HepG2 (cell line): ENCODE results near the gene SLC4A9. TPM values are rescaled to one million over a fixed set of nuclear protein-coding genes. Genes with fewer than 3 reads are reported as not detected.

Experiments used
- ATAC-seq: fragments of 200-7000 bp; cut with Tn5 transposase; 3 replicates; pipeline ENCODE4 v1.9.1; 2020; ENCODE audit warnings: mild to moderate bottlenecking, moderate library complexity
- BruUV-seq: library from RNA; stranded (reverse); fragments of 400-500 nt; replicated peaks from 2 replicates; lab custom pipeline; 2021; lab: Mats Ljungman, UMichigan
- CTCF ChIA-PET: fragments of 300-600 bp; formaldehyde crosslinking; extraction: SDS; loops from one replicate; lab custom pipeline; 2021; ENCODE audit warnings: low total read pairs, inconsistent platforms, low intra/inter-chr PET ratio; lab: Yijun Ruan, JAX
- POLR2A ChIA-PET: fragments of 350-600 bp; sonication (Branson Sonifier 250); formaldehyde crosslinking; loops from one replicate; lab custom pipeline; 2020; ENCODE audit warnings: antibody characterized with exemption, inconsistent platforms; lab: Yijun Ruan, JAX
- DNase-seq: peaks from one replicate; pipeline ENCODE4 v3.0.0-alpha.2; 2015; ENCODE audit warnings: low spot score
- FAIRE-seq: peaks from 3 replicates; lab custom pipeline; 2011; peaks lifted over from hg19 to GRCh38; lab: Jason Lieb, UNC
- H2AFZ ChIP-seq: one replicate; pipeline ENCODE4 v1.6.1; 2011; ENCODE audit warnings: low read length, inconsistent platforms
- H3K27ac ChIP-seq: fragments of 300-600 bp; 3 replicates; pipeline ENCODE4 v1.8.0; 2011; ENCODE audit warnings: mixed run types, mild to moderate bottlenecking, mixed read lengths, low read length, inconsistent platforms; ENCODE audit not compliant: insufficient read depth; ENCODE audit errors: extremely low read length
- H3K27me3 ChIP-seq, 2 experiments: fragments of 200-600 bp in 1 of 2; 2 replicates in 1 of 2; 3 replicates in 1 of 2; pipeline versions ENCODE4 v1.6.0 to v1.8.0; 2011; ENCODE audit warnings: low read length in 2 of 2, mild to moderate bottlenecking in 2 of 2, moderate library complexity in 2 of 2, inconsistent platforms in 1 of 2; ENCODE audit not compliant: insufficient read depth in 2 of 2, control insufficient read depth in 1 of 2
- H3K36me3 ChIP-seq, 2 experiments: fragments of 200-600 bp in 1 of 2; replicated peaks in 1 of 2; 2 replicates in 1 of 2; 3 replicates in 1 of 2; pipeline versions ENCODE4 v1.5.1 to v1.8.0; 2011; ENCODE audit warnings: low read length in 2 of 2, inconsistent platforms in 1 of 2; ENCODE audit not compliant: insufficient read depth in 2 of 2, control insufficient read depth in 1 of 2
- H3K4me1 ChIP-seq: 2 replicates; pipeline ENCODE4 v1.5.1; 2012; ENCODE audit warnings: low read length, inconsistent platforms; ENCODE audit not compliant: insufficient read depth
- H3K4me2 ChIP-seq: 2 replicates; pipeline ENCODE4 v1.6.0; 2011; ENCODE audit warnings: low read depth, low read length, inconsistent platforms
- H3K4me3 ChIP-seq, 3 experiments: fragments of 200-600 bp in 1 of 3; sonication (generic), shearing (Covaris generic) in 1 of 3; replicated peaks in 1 of 3; 2 replicates each; pipeline ENCODE4 v1.5.1; 2011 to 2016; ENCODE audit warnings: low read length in 3 of 3, inconsistent platforms in 2 of 3, low read depth in 2 of 3, mild to moderate bottlenecking in 2 of 3, control low read depth in 1 of 3, mixed read lengths in 1 of 3; ENCODE audit not compliant: insufficient read depth in 1 of 3
- H3K79me2 ChIP-seq: one replicate; pipeline ENCODE4 v1.6.1; 2011; ENCODE audit warnings: low read length, inconsistent platforms; ENCODE audit not compliant: insufficient read depth
- H3K9ac ChIP-seq: 2 replicates; pipeline ENCODE4 v1.6.0; 2011; ENCODE audit warnings: mild to moderate bottlenecking, low read depth, low read length, inconsistent platforms; ENCODE audit not compliant: insufficient read depth
- H3K9me3 ChIP-seq: 2 replicates; pipeline ENCODE4 v1.5.1; 2012; ENCODE audit warnings: mild to moderate bottlenecking, low read length
- H4K20me1 ChIP-seq: 2 replicates; pipeline ENCODE4 v1.6.0; 2011; ENCODE audit warnings: inconsistent platforms, mild to moderate bottlenecking, low read length, moderate library complexity; ENCODE audit not compliant: insufficient read depth
- ARID2 ChIP-seq: sonication (generic); formaldehyde crosslinking; IDR thresholded peaks from 2 replicates; pipeline ENCODE4 v1.8.1; 2022; ENCODE audit warnings: mild to moderate bottlenecking, missing genetic modification reagents, borderline replicate concordance
- BATF2 ChIP-seq: sonication (generic); formaldehyde crosslinking; IDR thresholded peaks from 2 replicates; pipeline ENCODE4 v1.8.0; 2022; ENCODE audit warnings: mild to moderate bottlenecking, missing genetic modification reagents, moderate library complexity
- FOSL2 ChIP-seq: sonication (generic); formaldehyde crosslinking; IDR thresholded peaks from 2 replicates; pipeline ENCODE4 v1.4.0; 2020; ENCODE audit warnings: missing genetic modification reagents
- FOXA1 ChIP-seq, 2 experiments: fragments of 450-650 bp in 1 of 2; sonication (generic) in 1 of 2; formaldehyde crosslinking in 1 of 2; IDR thresholded peaks; 2 replicates each; pipeline versions ENCODE4 v1.4.0 to v1.6.1; 2016 to 2020; ENCODE audit warnings: missing genetic modification reagents in 1 of 2
- FOXA3 ChIP-seq: IDR thresholded peaks from 2 replicates; pipeline ENCODE4 v1.6.1; 2016; ENCODE audit warnings: missing genetic modification reagents, missing compliant biosample characterization
- MLX ChIP-seq: IDR thresholded peaks from 2 replicates; pipeline ENCODE4 v1.6.1; 2016
- USF2 ChIP-seq, 2 experiments: sonication (generic) in 1 of 2; formaldehyde crosslinking in 1 of 2; IDR thresholded peaks; 2 replicates each; pipeline versions ENCODE4 v1.5.1 to v1.6.1; 2011 to 2020; ENCODE audit warnings: borderline replicate concordance in 1 of 2, low read depth in 1 of 2, low read length in 1 of 2, mild to moderate bottlenecking in 1 of 2, missing genetic modification reagents in 1 of 2, moderate library complexity in 1 of 2
- YEATS2 ChIP-seq: sonication (generic); formaldehyde crosslinking; IDR thresholded peaks from 2 replicates; pipeline ENCODE4 v1.4.0; 2020; ENCODE audit warnings: missing genetic modification reagents, borderline replicate concordance
- ZBTB33 ChIP-seq: sonication (generic); formaldehyde crosslinking; IDR thresholded peaks from 2 replicates; pipeline ENCODE4 v1.4.0; 2020; ENCODE audit warnings: missing genetic modification reagents
- WGBS: methylation state at CpG from one replicate; pipeline ENCODE4 v1.1.6; 2017; ENCODE audit warnings: low lambda C conversion rate; 5-methylcytosine and 5-hydroxymethylcytosine counted together
- in situ Hi-C: cut with HindIII; loops from 2 replicates; pipeline ENCODE4 v1.10.0; 2017; ENCODE audit warnings: low pct_unique_long_range_greater_than_20kb; ENCODE audit not compliant: extremely low pct_ligation_motif_present
- intact Hi-C: fragments of 100-400 bp; cut with micrococcal nuclease; formaldehyde crosslinking; loops from one replicate; pipeline ENCODE4 v1.10.0; 2022; ENCODE audit not compliant: unreplicated experiment
- polyA plus RNA-seq, 8 experiments: library from polyadenylated mRNA; depleted of rRNA in 3 of 8; stranded (reverse) in 7 of 8; unstranded in 1 of 8; fragments of >200 nt; fragmentation: Illumina TruSeq in 4 of 8; extraction: Trizol in 4 of 8; gene quantifications; 2 replicates each; pipeline versions ENCODE4 v1.2.1 to v1.2.3, GENCODE V29; 2011 to 2016; ENCODE audit warnings: low read depth in 4 of 8, missing spikeins in 1 of 8, mixed read lengths in 1 of 8; ENCODE audit not compliant: insufficient read depth in 1 of 8
- total RNA-seq, 5 experiments: library from RNA; depleted of rRNA; stranded (reverse); fragments of >200 nt; fragmentation: Illumina TruSeq; extraction: Trizol; gene quantifications; 2 replicates each; pipeline ENCODE4 v1.2.3, GENCODE V29; 2016; ENCODE audit warnings: low read depth in 1 of 5
- TF ChIP-seq, protein P1 (sequence below): sonication (generic); formaldehyde crosslinking; IDR thresholded peaks from 2 replicates; pipeline ENCODE4 v1.5.0; 2020; ENCODE audit warnings: missing genetic modification reagents
- TF ChIP-seq, protein P2 (sequence below): sonication (generic); formaldehyde crosslinking; IDR thresholded peaks from 2 replicates; pipeline ENCODE4 v1.8.1; 2023; ENCODE audit warnings: mild to moderate bottlenecking, inconsistent platforms, moderate library complexity, missing genetic modification reagents, borderline replicate concordance

SLC4A9 gene
- total and polyA plus RNA-seq, 2 of the 13 experiments (the other 11 are each of a cell fraction or from before 2014, with no cell fraction given), result not detected

- POLR2A ChIA-PET, result no interaction called here
- H3K9me3 ChIP-seq, result no peaks in the 10 kb centered on the region
- H3K9ac ChIP-seq, result peak overlapping the region; percentile 11; the same call in 1 of the 2 replicates
- intact Hi-C loops, result loop anchor here (10.0 kb wide), 1 partner anchor 236 kb away; the partner anchor contains the start of genes IK and NDUFA2
- CTCF ChIA-PET, result no interaction called here
- H3K4me1 ChIP-seq, result peaks cover 62% of the 10 kb centered on the region
- no peak overlapping the region for H3K4me3 ChIP-seq
- in situ Hi-C loops, result no loop called here
- ATAC-seq (peak; percentile 58), DNase-seq (no peak), FAIRE-seq (no peak)
- TF ChIP-seq FOXA1 (IDR thresholded peaks at IDR 0.05) (no peak), FOXA1 (CRISPR knock-in tag; IDR thresholded peaks at IDR 0.05) (peak; percentile 18; the same call in 1 of the 2 replicates), USF2 (IDR thresholded peaks at IDR 0.05; ENCODE audit: low read depth, low read length) (no peak), USF2 (CRISPR knock-in tag; IDR thresholded peaks at IDR 0.05; ENCODE audit: borderline replicate concordance) (no peak), FOSL2 (CRISPR knock-in tag) (peak; percentile 56), ARID2 (CRISPR knock-in tag) (no peak), BATF2 (CRISPR knock-in tag) (no peak), ZBTB33 (CRISPR knock-in tag) (no peak), YEATS2 (CRISPR knock-in tag) (no peak), MLX (CRISPR knock-in tag) (no peak), FOXA3 (CRISPR knock-in tag) (peak; percentile 73)
- TF ChIP-seq, protein P1, sequence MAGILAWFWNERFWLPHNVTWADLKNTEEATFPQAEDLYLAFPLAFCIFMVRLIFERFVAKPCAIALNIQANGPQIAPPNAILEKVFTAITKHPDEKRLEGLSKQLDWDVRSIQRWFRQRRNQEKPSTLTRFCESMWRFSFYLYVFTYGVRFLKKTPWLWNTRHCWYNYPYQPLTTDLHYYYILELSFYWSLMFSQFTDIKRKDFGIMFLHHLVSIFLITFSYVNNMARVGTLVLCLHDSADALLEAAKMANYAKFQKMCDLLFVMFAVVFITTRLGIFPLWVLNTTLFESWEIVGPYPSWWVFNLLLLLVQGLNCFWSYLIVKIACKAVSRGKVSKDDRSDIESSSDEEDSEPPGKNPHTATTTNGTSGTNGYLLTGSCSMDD, result no peak
- TF ChIP-seq, protein P2, sequence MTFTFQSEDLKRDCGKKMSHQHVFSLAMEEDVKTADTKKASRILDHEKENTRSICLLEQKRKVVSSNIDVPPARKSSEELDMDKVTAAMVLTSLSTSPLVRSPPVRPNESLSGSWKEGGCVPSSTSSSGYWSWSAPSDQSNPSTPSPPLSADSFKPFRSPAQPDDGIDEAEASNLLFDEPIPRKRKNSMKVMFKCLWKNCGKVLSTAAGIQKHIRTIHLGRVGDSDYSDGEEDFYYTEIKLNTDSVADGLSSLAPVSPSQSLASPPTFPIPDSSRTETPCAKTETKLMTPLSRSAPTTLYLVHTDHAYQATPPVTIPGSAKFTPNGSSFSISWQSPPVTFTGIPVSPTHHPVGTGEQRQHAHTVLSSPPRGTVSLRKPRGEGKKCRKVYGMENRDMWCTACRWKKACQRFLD (CRISPR knock-in tag), result no peak
- peaks cover 0 to 2% of the 10 kb centered on the region in 2 experiments; a peak in 1 of 5 replicates for H3K36me3 ChIP-seq
- peaks cover 84% of the 10 kb centered on the region for H4K20me1 ChIP-seq
- no peak overlapping the region for H2AFZ ChIP-seq
- no TSS peak for BruUV-seq
- WGBS, result 42% methylated on average over 4 of the region's 4 CpGs
- peaks cover 98% of the 10 kb centered on the region for H3K79me2 ChIP-seq
- H3K27ac ChIP-seq, result no peak overlapping the region
- no peaks in the 10 kb centered on the region for H3K27me3 ChIP-seq
- peak overlapping the region; percentile 41 for H3K4me2 ChIP-seq
Observed at GRCh38 chr5:140408750-140409241, 48.8 kb downstream of the SLC4A9 start.
